ACHN (cell line): ENCODE data around the gene ATP5PO.
"Not testable (repeated sequence)": the region's sequence is repeated elsewhere in the genome, so short reads cannot be mapped to it uniquely, and the experiment has no call there.

Experiments used
- DNase-seq: peaks from one replicate; pipeline ENCODE4 v3.0.0-alpha.2; 2015
- in situ Hi-C: cut with HindIII; loops from 2 replicates; pipeline ENCODE4 v1.10.0; 2017; ENCODE audit warnings: low sequenced_read_pairs, low pct_ligation_motif_present, low pct_unique_long_range_greater_than_20kb

The ATP5PO gene

DNA sequence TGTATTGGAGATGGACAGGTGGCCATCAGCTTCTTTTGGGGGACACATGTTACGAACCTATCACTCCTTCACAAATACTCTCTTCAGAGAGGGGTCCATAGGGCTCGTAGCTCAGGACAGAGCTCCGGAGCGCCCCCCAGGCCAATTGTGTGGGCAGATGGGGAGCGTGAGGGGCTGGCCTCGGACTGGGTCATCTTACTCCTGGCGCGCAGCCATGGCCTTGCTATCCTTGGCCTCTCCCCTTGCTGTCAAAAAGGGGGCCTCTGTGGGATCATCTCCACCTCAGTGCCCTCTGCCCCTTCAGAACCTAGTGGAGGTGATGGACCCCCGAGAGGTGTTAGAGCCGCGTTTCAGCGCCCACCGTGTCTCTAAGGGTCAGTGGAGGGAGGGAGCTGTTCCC is 35.0 kb downstream of the ATP5PO start:
- no peak for DNase-seq
- in situ Hi-C loops: no loop called here

DNA sequence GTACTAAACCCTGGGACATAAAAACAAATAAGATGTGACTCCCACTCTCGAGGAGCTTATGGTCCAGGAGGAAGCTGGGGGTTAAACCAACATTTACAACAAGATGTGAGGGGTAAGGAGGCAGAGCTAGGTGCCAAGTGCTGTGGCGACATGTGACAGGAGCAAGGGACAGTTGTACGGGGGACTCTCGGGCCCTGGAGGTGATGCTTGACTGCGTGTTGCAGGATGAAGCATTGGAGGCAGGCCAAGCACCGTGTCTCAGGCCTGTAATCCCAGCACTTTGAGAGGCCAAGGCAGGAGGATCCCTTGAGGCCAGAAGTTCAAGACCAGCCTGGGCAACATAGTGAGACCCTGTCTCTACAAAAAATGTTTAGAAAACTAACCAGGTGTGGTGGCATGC is 36.8 kb downstream of the ATP5PO start:
- in situ Hi-C loops: no loop called here
- DNase-seq: no peak

DNA sequence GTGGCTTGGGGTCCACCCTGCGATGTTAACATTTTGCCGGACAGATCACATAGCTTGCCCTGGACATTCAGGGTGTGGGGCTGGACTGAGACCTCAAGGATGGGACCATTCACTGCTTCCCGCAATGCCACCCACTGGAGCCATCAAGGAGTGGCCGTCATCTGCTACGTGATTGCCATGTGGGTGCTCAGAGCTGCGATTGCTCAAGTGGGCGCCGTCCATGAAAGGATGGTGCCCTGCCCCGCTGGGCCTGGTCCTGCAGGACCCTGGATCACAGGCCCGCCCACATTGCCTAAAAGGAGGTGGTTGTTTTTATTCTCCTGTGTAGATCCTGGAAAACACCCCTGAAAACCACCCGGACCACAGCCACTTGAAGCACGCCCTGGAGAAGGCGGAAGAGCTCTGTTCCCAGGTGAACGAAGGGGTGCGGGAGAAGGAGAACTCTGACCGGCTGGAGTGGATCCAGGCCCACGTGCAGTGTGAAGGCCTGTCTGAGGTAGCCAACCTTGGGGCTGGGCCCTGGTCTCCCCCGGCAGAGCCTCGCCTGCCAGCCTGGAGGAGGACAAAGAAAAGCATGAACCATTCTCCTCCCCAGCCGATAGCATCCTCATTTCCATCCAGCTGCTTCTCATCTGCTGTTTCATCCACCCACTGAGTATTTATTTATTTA is 40.4 kb downstream of the ATP5PO start:
- in situ Hi-C loops: no loop called here
- DNase-seq: no peak

DNA sequence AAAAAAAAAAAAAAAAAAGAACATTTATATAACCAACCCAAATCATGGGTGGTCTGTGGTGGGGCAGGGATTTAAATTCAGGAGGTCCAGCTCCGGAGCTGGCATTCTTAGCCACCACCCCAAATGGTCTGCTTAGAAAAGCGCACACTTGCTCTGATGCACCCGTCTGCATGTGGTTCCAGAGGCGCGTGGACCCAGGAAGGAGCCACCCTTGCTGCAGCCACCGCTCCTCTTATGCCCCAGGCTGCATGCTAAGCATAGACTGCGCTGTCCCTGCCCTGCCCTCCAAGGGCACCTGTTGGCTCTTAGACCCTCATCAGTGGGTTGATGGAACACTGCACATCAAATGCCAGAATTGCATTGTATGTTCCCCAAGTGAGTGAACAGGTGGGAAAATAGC is 41.4 kb downstream of the ATP5PO start:
- in situ Hi-C loops: no loop called here
- no peak for DNase-seq

DNA sequence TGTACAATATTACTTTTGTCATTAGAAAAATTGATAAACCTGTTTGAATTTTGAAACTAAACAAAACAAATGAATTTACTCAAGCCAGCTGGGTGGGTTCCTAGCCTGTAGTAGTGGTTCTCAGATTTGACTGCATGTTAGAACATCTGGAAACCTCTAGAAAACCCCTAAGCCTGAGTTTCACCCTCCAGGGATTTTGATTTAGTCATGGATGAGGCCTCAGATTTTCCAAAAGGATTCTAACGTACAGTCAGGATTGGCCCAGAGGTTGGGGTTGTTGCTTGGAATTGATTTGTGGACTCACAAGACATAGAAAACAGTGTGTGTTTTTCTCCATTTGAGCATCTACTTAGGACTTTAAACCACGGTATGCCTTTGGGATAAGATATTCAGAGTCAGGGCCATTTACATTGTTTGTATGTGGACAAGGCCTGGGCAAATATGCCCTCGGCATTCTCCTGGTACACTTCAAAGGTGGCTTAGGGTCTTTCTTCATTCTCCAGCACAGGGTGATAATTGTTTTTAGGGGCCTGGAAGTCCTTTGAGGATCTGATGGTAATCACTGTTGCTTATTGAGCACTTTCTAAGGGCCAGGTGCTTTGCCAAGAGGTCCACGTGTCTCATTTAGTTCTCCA is 42.6 kb downstream of the ATP5PO start:
- no peak for DNase-seq
- in situ Hi-C loops: no loop called here

DNA sequence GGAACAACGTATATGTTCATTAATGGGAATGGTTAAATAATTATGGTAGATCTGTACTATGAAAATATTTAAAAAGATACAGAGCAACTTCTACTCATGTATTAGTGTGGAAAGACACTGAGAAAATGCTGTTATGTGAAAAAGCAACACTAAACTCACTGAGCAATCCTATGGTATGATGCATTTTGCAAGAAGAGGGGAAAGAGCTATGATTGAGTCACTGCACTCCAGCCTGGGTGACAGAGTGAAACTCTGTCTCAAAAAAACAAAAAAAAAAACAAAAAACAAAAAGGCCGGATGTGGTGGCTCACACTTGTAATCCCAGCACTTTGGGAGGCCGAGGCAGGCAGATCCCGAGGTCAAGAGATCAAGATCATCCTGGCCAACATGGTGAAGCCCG is 44.4 kb downstream of the ATP5PO start:
- no peak for DNase-seq
- in situ Hi-C loops: no loop called here

DNA sequence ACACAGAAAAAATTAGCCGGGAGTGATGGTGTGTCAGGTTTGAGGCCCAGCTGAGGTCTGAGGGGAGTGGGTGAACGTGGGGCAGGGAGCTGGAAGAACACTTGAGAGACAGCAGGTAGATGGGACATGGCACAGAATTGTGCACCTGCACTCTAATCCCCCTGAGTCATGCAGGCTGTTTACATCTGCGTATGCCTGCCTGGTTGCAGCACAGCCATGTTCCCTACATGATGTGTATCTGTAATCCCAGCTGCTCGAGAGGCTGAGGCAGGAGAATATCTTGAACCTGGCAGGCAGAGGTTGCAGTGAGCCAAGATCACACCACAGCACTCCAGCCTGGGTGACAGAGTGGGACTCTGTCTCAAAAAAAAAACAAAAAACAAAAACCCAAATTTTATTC is 44.8 kb downstream of the ATP5PO start:
- in situ Hi-C loops: no loop called here
- no peak for DNase-seq

DNA sequence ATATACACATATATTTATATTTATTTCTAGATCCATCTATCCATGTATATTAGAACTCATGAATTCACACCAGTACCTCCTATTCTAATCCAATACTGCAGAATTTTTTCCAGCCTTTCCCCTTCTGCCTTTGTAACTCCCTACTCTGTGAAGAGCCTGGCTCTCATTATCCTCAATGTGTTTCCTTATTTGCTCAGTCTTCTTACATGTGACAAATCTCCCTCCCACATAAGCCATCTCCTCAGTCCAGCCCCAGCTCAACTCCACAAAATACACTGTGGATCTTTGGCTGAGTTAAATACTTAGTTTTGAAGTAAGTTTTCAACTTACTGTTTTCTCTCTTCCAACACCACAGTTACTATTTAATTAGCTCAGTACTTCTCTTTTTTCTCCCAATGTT is 45.7 kb downstream of the ATP5PO start:
- in situ Hi-C loops: no loop called here
- DNase-seq: no peak

DNA sequence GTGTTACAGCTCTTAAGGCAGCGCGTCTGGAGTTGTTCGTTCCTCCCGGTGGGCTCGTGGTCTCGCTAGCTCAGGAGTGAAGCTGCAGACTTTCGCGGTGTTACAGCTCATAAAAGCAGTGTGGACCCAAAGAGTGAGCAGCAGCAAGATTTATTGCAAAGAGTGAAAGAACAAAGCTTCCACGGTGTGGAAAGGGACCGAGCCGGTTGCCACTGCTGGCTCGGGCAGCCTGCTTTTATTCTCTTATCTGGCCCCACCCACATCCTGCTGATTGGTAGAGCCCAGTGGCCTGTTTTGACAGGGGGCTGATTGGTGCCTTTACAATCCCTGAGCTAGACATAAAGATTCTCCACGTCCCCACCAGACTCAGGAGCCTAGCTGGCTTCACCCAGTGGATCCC is 47.7 kb downstream of the ATP5PO start:
- in situ Hi-C loops: not testable (repeated sequence)

DNA sequence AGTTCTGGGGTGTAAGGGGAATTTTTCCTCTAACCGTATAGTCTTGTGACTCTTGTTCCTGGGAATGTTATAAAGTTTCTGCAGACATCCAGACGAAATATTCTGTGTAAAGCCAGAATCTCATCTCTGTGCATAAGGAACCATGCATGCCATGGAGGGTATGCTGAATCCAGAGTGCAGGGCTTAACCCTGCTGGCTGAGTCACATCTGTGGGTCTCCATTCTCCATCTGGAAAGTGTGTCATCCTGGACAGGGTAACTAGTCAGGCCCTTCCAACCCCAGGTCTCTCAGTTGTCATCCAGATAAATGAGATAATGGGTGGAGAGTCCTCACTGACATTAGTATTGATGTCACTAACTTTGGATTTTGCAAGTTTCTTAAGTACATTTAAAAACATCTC is 48.8 kb downstream of the ATP5PO start:
- no peak for DNase-seq
- in situ Hi-C loops: no loop called here

More for the DNA sequence above, 47.7 kb downstream of the ATP5PO start:
- DNase-seq: not testable (repeated sequence)

DNA sequence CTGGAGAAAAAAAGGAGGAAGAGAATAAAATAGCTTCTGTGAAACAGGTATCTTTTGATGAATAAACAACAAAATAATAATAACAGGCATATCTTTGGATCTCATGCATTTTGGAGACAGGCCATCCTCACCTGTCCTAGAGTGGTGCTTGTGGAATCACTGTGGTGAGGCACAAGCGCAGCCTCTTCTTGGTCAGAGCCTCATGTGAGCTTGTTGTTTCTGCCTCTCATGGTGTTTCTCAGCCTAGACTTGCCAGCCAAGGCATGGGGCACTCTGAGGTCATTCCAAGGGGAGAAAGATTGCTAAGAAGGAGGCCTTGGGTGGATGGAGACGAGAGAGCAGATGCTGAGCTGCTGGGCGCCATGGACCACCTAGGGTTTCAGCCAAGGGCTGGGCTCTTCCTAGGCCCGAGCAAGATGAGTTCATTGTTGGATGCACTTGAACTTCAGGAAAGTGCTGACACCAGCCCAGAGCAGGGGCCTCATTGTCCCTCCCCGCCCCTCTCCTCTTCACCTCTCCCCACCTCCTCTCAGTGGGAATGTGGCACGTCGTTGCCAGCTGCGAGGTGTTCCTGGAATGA is 49.5 kb downstream of the ATP5PO start:
- in situ Hi-C loops: no loop called here
- DNase-seq: no peak

DNA sequence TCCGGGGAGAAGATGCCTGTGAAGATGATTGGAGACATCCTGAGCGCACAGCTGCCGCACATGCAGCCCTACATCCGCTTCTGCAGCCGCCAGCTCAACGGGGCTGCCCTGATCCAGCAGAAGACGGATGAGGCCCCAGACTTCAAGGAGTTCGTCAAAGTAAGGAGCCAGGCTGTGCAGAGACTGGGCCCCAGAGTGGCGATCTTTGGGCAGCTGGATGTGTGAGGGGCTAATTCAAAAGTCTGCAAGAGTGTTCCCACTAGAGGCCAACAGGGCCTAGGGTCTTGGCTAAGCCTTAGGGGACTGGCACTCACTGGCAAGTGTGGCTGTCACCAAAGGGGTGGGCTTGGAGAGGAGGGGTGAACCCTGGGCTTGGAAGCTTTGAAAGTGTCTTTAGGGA is 50.4 kb downstream of the ATP5PO start:
- no peak for DNase-seq
- in situ Hi-C loops: no loop called here

DNA sequence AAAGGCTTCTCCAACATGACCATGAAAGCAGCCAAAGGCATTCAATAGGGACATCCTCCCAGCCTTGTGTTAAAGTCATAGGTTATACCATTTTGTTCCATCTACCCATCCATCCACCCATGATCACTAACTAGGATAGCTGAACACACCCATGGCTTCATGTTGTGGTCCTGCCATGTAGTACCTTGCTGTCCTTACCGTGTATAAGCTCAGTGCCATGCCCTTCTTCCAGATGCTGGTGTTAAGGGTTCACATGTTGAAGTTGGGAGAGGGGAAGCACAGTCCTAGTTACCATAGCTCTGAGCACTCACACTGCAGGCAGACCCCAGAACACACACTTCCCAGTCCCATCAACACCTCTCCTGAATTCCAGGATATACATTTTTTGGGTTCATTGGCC is 51.5 kb downstream of the ATP5PO start:
- DNase-seq: no peak
- in situ Hi-C loops: no loop called here

DNA sequence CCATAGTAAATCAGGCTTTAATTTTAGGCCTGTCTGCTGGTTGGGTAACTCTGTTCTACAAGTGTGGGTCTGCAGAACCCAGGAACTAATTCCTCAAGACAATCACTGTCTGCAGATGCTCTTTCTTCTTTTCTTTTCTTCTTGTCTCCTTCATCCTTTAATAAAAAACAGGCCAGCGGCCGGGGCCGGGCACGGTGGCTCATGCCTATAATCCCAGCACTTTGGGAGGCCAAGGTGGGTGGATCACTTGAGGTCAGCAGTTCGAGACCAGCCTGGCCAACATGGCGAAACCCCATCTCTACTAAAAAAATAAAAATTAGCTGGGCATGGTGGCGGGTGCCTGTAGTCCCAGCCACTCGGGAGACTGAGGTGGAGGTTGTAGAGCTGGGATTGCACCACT is 52.4 kb downstream of the ATP5PO start:
- in situ Hi-C loops, DNase-seq: not testable (repeated sequence)

DNA sequence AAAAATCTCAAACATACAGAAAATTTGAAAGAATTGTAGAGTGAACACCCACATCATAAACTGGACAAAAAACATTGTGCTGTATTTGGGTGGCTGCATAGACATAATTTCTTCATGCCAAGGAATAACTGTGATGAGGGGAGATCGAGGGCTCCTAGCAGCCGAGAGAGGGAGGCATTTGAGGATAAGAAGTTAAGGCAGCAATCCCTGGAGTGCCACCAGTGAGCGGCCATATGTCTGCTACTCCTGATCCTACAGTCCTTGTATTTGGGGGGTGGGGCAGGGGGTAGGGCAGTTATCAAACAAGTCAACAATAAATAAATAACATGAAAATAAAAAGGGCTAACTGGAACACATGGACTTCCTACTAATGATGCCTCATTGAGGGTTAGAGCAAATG is 54.5 kb downstream of the ATP5PO start:
- in situ Hi-C loops: no loop called here
- no peak for DNase-seq

DNA sequence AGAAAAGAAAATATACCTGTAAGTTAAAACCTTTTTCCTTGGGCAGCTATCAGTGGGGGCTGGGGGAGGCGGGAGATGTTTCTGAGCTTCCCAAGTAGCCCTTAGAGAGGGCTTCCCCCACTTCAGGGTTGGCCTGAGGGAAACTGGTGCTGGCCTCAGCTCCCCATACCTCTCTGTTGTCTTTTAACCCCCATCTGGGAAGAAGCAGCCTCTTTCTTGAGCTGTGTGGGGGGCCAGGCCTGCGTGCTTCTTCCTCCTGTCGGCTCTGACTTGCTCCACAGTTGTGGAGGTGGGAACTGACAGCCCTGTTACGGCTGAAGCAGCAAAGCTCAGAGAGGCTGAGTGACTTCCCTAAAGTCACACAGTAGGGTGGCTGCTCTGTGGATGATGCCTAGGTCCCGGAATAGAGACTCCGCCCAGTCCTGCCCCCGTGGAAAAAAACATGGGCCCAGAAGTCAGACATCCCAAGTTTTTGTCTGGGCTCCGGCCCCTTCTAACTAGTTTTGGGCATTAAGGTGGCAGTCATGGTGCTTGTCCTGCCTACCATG is 55.2 kb downstream of the ATP5PO start:
- in situ Hi-C loops: no loop called here
- DNase-seq: no peak

DNA sequence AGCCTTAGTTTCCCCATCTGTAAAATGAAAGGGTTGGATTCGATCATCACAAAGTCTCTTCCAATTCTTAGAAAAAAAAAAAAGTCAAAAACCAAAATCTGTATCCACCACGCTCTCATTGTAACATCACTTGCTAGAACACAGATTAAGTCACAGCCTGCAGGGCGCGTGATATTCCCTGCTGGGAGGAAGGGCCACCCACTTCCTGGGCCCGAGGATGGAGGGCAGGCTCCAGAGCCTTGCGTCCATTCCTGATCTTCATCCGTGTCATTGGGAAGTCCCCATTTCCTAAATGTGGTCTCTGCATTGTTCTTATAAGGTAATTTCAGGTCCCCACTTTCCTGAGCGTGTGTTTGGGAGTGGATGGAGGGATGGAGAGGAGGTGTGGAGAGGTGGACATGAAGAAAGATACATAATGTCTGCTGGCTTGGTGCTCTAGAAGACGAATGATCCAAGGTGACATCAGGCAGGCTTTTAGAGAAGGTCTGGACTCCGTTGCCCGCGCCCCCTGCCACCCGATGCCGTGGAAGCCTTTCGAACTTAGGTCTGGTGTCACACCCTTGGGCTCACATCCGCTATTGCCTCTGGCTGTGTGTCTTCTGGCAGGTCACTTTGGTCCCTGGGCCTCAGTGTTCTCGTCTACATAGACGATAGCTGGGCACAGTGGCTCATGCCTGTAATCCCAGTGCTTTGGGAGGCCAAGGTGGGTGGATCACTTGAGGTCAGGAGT is 56.1 kb downstream of the ATP5PO start:
- no peak for DNase-seq
- in situ Hi-C loops: no loop called here

DNA sequence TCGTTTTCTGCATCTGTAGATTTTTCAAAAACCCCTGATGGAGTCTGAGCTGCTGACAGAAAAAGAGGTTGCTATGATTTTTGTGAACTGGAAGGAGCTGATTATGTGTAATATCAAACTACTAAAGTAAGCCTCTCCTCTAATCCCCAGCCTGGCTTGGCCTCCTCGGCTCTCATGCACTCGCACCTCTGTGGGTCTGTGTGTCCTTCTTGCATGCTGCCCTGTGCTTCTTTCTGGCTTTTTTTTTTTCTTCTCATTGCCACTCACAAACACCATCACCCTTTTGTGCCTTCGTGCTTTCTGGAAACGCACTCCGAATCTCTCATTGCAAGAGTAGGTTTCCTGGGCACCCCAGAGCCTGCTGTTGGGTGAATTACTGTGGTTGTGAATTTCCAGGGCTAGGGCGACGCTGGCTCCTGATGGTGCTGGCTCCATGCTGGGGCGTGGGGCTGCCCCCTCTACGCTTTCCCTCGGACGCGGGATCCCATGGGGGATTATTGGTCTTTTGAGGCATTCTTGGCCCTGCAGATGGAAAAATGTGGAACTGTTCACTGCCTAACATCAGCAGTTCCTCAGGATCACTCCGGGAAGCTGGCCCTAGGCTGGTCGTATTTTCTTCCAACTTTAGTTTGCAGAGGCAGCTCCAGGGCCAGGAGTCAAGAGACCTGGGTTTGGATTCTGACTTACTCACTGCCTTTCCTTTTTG is 56.8 kb downstream of the ATP5PO start:
- DNase-seq: no peak

More for the DNA sequence above, 56.8 kb downstream of the ATP5PO start:
- in situ Hi-C loops: no loop called here
